ENCODE data around the gene INPP5A.

The INPP5A gene

DNA sequence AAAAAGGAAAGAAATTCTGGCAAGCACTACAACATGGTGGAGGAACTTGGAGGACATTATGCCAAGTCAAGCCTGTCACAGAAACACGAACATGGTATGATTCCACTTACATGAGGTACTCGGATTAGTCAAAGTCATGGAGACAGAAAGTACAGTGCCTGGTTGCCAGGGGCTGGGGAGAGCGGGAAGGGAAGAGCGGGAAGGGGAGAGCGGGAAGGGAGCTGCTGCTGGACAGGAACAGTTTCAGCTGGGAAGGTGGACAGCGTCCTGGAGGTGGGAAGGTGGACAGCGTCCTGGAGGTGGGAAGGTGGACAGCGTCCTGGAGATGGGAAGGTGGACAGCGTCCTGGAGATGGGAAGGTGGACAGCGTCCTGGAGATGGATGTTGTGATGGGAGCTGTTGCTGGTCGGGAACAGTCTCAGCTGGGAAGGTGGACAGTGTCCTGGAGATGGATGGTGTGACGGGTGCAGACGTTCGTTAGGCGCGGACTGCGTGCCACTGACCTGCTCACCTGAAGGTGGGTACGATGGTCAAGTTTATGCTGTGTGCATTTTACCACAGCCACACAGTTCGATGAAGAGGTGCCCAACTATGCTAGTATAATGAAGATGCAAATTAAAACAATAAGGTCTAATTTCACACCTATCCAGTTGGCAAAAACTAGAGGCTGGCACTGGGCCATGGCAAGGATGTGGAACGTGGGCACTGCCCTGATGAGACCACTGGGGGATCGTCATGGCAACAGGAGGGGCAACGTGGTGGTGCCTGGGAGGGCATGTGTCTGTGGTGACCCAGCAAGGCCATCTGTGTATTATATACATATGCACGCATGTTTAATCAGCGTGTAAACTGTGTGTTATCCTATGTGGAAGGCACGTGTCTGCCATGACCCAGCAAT is 144.5 kb downstream of the INPP5A start:
- in situ Hi-C loops (cut with HindIII; ENCODE audit: low sequenced_read_pairs): no loop called here

DNA sequence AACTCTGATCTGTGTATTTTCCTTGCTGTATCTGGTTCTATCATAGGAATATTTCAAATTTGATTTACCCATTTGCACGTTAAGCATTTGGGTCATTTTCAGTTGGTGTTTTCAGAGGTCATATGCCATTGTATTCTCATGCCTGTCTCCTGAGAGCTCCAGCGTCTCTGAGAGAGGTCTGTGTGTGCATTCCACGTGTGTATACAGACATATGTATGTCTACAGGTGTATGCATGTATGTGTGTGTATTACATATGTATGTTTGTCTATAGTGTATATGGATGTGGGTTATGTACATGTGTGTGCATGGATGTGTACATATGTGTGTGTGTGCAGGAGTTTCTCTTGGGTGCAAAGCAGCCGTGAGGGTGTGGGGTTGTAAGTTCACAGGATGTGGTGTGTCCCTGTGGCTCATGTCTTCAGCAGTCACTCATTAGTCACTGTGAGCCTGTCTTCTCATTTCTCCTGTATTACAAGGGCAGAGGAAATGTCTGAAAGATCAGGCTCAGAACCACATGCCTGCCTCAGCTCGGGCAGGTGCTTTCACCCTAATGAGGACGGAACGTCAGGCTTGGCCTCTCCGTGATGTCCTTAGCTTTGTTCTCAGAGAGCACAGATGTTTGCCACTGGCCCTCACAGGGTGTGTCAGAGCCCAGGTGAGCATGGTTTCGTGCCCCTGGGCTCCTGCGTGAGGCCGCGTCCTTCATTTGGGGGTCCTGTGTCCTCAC is 146.7 kb downstream of the INPP5A start:
- in situ Hi-C loops (cut with HindIII; ENCODE audit: low sequenced_read_pairs): no loop called here

DNA sequence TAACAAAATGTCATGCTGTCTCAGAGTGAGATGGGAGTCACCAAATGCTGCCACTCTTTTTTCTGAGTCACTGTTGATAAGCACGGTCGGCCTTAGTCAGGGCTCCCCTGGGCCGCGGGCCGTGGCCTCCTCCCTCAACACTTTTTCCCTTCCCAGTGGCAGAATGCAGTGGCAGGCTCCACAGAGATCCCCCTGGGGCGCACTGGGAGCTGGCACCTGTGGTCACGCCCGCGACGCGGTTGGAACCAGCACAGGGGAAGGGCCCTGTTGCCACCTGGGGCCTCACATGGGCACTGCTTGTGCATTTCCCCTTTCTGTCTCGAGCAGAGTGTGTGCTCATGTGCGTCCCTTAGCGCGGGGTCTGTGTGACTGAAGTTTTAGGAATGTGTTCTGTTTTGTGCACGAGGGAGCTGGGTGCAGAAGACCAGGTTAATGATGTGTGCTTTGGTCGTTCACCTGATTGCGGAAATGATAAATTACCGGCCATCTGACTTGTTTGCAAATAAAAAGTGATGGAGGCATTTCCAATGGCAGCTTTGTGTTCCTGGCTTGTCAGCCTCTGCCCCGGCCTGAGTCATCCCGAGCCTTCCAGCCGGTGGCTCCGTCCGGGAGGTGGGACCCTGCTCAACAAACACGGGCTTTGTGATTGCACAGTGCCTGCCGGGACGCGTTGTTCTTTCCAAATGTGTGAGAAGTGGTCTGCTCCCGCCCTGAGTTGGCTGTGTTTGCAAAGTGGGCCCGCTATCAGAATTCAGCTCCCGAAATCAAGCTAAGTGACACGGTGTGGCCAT is 147.7 kb downstream of the INPP5A start:
- in situ Hi-C loops (cut with HindIII; ENCODE audit: low sequenced_read_pairs): no loop called here

DNA sequence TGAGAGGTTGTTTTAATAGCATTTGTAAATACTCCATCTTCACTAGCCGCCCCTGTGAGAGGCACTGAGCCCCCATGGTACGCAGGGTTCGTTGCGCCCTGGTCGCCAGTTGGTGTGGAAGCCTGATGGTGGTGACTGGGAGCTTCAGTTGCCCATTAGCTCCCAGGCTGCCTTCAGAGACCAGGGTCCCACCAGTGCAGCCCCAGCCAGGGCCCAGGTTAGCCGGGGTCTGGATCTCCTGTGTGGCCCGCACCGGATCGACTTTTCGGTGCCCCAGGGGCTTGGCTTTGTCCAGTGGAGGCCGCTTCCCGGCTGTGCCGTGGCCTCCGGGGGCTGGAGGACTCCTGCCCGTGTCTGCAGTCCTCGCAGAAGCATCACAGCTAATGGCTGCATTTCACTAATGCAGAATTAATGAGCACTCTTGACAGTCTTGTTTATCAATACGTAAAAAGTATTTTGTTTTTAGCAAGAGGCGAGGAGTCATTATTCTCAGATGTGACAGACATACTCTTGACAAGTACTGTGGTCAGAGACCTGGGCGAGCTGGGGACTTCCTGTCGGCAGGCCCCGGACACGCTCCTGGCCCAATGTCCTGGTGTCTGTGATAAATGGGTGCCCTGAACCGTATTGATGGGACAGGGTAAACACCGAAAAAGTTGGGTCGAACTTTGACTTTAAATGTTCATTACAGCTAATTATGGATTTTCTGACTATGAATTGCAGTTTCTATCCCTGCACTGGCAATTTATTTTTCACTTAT is 148.5 kb downstream of the INPP5A start:
- in situ Hi-C loops (cut with HindIII; ENCODE audit: low sequenced_read_pairs): no loop called here

DNA sequence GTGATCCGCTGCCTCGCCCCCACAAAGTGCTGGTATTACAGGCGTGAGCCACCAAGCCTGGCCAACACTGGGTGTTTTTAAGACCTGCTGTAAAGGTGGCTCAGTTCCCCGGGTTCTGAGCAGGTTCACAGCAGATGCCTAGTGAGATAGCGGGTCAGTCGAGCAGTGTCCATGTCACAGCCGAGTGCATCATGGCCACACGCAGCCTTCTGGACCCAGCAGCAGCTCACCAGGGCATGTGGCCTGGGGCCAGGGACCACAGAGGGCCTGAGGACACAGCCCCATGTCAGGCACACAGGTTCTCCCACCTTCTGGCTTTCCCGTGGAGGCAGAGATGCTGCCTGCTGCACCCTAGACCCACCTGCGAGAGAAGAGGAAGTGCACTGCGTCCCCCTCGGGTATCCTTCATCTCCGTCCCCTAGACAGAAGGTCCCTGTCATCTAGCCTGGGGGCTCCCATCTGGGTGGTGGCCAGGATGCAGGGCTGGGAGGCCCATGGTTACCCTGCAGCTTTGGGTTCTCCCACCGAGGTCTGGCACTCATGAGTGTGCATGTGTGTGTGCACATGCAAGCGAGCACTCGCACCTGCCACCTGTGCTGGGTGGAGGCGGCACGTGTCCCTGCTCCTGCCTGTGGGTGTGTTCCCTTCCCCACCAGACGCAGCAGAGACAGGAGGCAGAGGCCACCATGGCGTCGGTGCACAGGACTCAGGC is 149.8 kb downstream of the INPP5A start:
- in situ Hi-C loops (cut with HindIII; ENCODE audit: low sequenced_read_pairs): no loop called here

DNA sequence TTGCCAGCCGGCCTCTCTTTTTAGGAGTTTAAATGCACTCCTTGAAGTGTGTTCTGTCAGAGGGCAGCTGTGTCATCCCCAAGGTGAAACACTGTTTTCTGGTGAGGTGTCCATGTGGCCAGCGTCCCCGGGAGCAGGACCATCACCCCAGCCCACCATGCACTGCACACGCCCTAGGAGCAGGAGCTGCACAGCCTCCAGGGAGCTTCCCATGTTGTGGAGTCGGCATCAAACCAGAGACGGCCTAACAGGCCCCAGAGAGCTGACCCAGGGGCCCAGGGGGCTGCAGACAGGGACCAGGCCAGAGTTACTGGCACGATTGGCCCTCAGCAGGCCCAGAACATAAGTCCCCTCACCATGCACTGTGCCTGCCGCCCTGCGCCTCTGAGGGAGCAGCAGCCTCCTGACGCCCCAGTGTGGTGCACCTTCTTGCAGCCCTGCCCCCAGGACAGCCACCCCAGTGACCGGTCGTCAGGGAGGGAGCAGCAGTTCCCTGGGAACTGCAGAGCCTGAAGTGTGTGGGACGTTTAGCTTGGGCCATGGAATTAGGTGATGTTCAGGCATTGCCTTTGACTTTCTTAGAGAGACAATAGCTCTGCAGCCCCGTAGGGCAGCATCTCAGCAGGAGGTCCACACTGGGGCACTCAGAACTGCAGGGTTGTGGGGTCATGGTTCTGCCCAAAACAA is 150.4 kb downstream of the INPP5A start:
- in situ Hi-C loops (cut with HindIII; ENCODE audit: low sequenced_read_pairs): no loop called here

DNA sequence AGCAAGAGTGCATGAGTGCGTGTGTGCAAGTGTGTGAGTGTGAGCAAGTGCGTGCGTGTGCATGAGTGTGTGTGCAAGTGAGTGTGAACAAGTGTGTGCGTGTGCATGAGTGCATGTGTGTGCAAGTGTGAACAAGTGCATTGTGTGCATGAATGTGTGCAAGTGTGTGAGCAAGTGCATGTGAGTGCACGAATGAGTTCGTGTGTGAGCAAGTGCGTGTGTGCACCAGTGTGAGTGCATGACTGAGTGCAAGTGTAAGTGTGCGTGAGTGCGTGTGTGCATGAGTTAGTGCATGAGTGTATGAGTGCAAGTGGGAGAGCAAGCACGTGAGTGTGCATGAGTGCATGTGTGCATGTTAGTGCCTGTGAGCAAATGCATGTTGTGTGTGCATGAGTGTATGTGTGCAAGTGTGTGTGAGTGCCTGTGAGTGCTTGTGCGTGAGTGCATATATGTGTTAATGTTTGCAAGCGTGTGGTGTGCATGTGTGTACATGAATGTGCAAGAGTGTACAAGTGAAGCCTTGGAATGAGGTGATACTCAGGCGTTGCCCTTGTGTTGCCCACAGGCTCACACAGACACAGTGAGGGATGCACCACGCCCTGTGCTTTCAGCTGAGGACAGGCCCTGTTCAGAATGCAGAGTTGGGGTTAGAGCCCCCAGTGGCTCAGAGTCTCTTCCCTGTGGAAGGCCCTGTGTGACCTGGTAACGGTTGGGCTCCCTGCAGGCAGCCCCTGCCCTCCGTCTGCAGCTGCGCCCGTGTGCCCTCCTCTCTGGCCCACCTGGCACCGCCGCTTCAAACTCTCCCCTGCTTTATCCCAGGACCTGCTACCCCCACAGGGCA is 151.2 kb downstream of the INPP5A start:
- in situ Hi-C loops (cut with HindIII; ENCODE audit: low sequenced_read_pairs): no loop called here

DNA sequence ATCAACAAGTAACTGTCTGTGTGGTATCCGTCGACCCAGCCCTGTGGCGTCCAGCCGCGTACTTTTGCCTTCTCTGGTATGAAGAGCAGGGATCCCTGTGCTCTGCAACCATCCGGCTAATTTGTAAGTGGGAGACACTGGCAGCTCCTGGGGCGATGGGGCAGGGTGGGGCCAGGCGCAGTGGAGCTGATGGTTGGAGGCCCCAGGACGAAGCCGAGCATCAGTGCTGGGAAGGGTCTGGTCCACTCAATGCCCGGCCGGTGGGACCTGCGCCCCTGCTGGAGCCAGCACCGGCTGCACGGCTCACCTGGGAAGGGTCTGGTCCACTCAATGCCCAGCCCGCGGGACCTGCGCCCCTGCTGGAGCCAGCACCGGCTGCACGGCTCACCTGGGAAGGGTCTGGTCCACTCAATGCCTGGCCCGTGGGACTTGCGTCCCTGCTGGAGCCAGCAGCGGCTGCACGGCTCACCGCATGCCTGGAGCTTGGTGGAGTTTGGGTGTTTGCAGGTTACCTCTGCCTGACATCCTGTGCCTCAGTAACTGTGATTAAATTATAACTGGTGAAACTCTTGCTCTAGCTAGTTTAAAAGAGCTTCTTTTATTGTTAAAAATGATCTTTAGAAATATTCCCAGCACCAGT is 152.3 kb downstream of the INPP5A start:
- in situ Hi-C loops (cut with HindIII; ENCODE audit: low sequenced_read_pairs): loop anchor here (5.0 kb wide), 2 partner anchors 52 to 102 kb away; no protein-coding TSS in a partner anchor

DNA sequence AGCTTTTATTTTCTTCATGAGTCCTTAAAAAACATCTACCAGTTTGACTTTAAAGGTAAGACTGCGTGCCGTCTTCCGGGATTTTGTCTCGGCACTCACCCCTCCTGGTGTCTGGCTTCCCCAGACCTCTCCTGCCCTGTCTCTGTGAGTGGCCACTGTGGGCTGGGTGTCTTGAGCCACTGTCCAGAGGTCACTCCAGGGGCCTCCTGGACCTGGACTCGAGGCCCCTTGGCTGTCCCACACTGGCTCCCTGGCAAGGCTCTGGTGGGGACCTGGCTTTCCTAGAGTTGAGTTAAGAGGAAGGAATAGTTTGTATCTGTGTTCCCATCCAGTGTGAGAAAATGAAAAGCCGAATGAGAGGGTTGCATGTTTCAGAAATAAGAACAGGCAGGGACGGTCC is 152.8 kb downstream of the INPP5A start:
- in situ Hi-C loops (cut with HindIII; ENCODE audit: low sequenced_read_pairs): loop anchor here (5.0 kb wide), 2 partner anchors 52 to 102 kb away; no protein-coding TSS in a partner anchor

DNA sequence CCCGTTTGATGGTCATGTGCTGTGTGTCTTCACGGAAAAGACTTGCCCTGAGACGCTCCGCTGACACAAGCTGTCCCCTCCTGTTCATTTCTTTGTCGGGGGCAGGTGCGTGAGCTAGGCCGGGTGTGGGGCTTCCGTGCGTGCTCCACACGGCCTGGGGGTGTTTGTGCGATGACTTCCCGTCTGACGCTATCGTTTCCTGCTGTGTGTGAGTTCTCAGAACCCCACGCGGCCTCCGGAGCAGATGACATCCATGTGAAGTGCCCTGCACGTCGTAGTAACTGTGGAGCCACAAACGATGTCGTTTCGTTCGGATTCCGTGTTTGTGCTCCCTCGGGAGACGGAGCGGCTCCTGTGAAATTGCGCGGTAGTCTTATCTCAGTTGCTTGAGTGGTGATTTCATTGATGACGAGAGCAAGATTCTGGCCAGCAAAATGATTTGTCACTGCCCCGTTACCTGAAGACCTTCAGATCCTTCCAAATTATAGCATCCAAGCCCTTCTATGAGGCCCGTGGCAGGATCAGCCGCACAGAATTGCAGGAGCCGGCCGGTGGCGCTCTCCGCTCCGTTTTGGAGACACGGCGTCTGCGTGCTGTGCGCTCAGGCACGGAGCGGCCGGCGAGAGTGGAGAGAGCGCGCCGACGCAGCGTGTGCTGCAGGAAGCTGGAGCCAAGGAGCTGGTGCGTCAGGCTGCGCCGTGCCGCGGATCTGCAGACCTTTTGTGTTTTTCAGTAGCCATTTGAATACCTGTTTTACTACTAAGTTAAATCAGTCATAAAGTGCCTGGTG is 153.4 kb downstream of the INPP5A start:
- in situ Hi-C loops (cut with HindIII; ENCODE audit: low sequenced_read_pairs): loop anchor here (5.0 kb wide), 2 partner anchors 51 to 101 kb away; no protein-coding TSS in a partner anchor

DNA sequence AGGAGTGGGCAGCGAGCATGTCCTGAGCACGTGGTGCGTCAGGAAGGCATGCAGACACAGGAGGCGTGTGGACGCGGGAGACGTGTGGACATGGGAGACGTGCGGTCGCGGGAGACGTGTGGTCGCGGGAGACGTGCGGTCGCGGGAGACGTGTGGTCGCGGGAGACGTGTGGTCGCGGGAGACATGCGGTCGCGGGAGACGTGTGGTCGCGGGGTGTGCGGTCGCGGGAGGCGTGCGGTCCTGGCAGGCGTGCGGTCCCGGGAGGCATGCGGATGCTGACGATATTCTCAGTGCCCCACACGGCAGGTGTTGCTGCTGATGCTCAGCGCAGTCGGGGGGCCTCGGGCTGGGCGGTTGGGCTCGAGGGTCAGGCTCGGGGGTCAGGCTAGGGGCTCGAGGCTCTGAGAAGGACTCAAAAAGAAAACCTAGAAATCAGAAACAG is 154.1 kb downstream of the INPP5A start:
- in situ Hi-C loops (cut with HindIII; ENCODE audit: low sequenced_read_pairs): loop anchor here (5.0 kb wide), 2 partner anchors 51 to 101 kb away; no protein-coding TSS in a partner anchor

DNA sequence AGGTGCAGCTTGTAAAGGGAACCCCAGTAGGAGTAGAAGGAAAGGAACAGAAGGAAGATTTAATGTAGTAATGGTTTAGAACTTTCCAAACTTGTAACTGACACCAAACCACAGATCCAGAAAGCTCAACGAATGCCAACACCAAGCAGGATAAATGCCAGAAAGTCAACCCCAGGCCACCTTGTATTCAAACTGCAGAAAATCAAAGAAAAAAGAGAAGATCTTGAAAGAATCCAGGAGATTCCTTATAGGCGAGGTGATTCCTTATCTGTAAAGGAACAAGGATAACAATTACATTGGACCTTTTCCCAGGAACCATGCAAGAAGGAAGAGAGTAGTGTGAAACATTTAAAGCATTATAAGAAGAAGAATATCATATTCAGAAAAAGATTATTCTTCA is 154.7 kb downstream of the INPP5A start:
- in situ Hi-C loops (cut with HindIII; ENCODE audit: low sequenced_read_pairs): loop anchor here (5.0 kb wide), 2 partner anchors 50 to 100 kb away; no protein-coding TSS in a partner anchor

DNA sequence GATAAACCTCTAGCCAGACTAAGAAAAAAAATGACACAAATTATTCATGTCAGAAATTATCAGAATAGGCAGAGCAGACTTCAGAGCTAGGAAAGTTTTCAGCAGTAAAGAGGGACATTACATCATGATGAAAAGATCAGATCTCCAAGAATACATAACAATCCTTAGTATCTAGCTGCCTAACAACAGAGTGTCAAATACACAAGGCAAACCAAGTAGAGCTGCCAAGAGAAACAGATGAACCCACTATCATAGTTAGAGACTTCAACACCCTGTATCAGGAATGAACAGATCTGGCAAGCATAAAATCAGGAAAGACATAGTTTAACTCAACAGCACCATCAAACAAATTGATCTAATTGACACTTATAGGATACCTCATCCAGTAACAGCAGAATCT is 156.1 kb downstream of the INPP5A start:
- in situ Hi-C loops (cut with HindIII; ENCODE audit: low sequenced_read_pairs): loop anchor here (5.0 kb wide), 2 partner anchors 49 to 99 kb away; no protein-coding TSS in a partner anchor

DNA sequence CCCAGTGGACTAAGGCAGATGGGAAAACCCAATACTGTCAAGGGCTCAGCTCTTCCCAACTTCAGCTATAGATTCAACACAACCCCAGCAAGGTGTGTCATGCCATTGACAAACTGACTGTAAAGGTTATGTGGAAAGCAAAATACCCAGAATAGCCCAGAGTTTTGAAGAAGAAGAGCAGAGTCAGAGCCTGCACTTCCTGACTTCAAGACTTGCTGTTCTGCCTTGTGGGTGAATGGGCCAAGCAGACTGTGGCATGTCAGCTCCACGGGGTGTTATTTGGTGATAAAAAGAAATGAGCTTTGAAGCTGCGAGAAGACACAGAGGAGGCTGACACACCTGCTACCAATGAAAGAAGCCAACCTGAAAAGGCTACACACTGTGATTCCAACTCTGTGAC is 158.6 kb downstream of the INPP5A start:
- in situ Hi-C loops (cut with HindIII; ENCODE audit: low sequenced_read_pairs): no loop called here

DNA sequence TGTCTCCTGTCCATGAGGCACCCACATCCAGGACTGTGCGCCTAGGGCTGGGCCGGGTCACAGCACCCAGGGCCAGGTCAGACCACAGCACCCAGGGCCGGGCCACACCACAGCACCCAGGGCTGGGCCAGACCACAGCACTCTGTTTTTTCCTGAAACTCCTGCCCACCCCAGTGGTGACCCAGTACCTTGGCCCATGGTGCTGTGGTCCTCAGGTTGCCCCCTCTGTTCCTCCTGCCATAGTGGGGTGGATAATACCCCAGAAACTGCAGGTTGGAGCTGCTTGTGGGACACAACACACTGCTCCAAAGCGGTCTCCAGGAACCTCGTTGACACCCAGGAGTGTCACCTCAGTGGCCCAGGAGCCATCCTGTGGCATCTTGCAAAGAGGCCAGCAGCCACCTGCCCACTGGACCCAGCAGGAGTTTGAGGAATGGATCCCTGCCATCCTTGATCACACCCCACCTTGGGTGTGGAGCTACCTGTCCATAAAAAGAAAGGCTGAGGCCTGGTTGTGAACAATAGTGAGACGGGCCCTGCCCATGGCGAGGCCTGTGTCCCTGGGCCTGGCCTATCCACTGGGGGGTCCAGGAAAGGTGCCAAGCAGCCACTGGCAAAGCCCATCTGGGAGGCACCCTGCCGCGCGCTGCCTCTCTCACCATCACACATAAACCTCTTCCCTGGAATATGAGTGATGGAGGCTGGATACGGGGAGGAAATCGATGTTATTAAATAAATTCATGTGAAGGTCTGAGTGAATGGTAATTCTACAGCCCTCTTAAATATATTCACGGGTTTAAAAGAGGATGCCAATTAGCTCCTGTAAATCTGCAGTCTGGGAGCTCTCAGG is 159.4 kb downstream of the INPP5A start:
- in situ Hi-C loops (cut with HindIII; ENCODE audit: low sequenced_read_pairs): no loop called here
